Measurements from ENCODE around the gene PDCD2L. TPM values are rescaled to one million over a fixed set of nuclear protein-coding genes. Genes with fewer than 3 reads are reported as not detected.

The PDCD2L gene
- total and polyA plus RNA-seq, 2 of the 8 experiments (the other 6 are each of a cell fraction or from before 2014, with no cell fraction given): 51.5 to 78.1 TPM

GRCh38 chr19:34359954-34360315, 44.3 kb upstream of the PDCD2L start (continued):
- TF ChIP-seq NANOG (IDR thresholded peaks at IDR 0.05; ENCODE audit: insufficient read depth, low read depth, low read length, poor library complexity, severe bottlenecking) (no peak), BCL11A (IDR thresholded peaks at IDR 0.05; ENCODE audit: low read depth in 2 of 2, low read length in 2 of 2) (no peak), CBX5 (IDR thresholded peaks at IDR 0.05; ENCODE audit: low read depth, low read length) (no peak), SUZ12 (IDR thresholded peaks at IDR 0.05; ENCODE audit: low read length) (no peak), HDAC6 (IDR thresholded peaks at IDR 0.05; ENCODE audit: low read depth, low read length) (no peak), POLR2AphosphoS5 (IDR thresholded peaks at IDR 0.05; ENCODE audit: low read depth, low read length) (no peak)
